HG03280 (cell line): ENCODE results near the gene KDM2A.
"Not testable (repeated sequence)": the region's sequence is repeated elsewhere in the genome, so short reads cannot be mapped to it uniquely, and the experiment has no call there.

Experiments used
- ATAC-seq: cut with Tn5 transposase; IDR thresholded peaks from one replicate; pipeline ENCODE4 v1.9.1; 2021; ENCODE audit warnings: mild to moderate bottlenecking, moderate library complexity; ENCODE audit not compliant: unreplicated experiment

The KDM2A gene

GRCh38 chr11:67167091-67167490, 48.0 kb downstream of the KDM2A start:
- no peak for ATAC-seq

DNA sequence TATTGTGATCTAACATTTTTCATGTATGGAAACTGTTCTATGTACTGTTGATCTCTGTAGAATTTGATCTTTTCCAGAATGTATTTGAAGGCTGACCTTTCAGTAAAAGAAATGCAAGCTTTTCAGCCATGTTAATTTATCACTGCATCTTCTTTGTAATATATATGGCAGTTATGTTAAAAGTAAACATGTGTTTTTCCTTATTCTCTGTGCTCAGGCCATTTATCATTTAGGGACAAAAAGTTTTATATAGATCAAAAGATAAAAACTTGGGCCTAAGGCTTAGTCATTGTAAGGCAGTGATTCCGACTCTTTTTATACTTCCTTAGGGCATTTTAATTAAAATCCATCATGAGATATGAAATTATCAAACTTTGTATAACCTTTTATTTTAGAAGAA, 48.7 kb downstream of the KDM2A start:
- no peak for ATAC-seq

DNA sequence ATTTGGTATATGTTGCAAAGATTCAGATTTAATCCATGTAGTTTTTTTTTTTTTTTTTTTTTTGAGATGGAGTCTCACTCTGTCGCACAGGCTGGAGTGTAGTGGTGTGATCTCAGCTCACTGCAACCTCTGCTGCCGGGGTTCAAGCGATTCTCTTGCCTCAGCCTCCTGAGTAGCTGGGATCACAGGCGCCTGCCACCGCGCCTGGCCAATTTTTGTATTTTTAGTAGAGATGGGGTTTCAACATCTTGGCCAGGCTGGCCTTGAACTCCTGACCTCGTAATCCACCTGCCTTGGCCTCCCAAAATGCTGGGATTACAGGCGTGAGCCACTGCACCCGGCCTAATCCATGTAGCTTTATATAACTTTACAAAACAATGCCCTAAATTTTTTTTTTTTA, 49.8 kb downstream of the KDM2A start:
- not testable (repeated sequence) for ATAC-seq

DNA sequence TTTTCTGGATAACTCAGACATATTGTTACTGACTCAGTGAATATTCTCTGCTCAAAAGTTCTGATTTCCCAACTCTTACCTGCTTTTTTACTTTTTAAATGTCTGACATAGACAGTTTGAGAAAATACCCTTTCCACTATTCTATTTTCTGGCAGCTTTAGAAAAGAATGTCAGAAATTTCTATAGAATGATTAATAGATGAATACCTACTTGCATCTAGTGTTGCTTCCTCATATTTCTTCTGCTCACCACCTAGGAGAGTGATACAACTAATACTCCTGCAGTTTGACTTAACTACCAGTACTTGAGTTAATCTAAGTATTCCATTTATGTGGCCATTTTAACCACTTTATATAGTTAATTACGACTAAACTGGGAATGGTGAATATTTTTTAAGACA, 55.2 kb downstream of the KDM2A start:
- no peak for ATAC-seq

DNA sequence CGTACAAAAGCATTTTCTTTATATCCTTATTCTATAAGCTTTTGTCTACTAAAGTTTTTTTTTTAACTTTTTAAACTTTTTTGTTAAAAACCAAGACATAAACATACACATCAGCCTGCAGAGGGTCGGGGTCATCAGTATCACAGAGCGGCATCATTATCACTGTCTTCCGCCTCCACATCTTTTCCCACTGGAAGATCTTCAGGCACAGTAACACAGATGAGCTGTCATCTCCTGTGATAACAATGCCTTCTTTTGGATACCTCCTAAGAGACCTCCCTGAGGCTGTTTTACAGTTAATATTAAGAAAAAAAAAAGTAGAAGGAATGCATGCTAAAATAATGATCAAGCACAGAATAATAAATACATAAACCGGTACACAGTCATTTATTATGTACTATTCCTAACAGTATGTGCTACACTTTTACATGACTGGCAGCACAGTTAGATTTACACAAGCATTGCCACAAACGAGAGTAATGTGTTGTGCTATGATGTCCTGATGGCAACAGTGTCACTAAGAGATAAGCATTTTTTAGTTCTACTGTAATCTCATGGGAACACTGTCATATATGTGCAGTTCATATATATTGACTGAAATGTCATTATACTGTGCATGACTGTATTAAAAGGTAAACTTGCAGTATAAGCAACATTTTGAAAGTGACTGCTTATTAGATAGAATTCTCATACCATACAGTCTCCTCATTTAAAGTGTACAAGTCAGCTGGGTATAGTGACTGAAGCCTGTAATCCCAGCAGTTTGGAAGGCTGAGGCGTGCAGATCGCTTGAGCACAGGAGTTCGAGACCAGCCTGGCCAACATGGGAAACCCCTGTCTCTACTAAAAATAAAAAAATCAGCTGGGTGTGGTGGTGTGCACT, 58.6 kb downstream of the KDM2A start:
- ATAC-seq: no peak

- ATAC-seq: no peak
These were observed 59.4 kb downstream of the KDM2A start for GRCh38 chr11:67178421-67178820.

DNA sequence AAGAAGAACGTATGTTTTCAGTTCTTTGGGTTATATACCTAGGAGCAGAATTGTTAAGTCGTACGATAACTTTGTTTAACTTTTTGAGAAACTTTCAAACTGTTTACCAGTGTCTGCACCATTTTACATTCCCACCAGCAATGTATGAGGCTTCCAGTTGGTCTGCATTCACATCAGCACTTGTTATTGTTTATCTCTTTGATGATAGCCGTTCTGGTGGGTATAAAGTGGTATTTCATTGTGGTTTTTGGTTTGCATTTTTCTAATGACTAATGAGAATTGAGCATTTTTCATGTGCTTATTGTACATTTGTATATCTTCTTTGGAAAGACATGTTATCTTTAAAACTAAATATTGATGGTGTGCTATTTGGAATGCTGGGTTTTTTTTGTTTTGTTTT, 59.8 kb downstream of the KDM2A start:
- ATAC-seq: no peak

DNA sequence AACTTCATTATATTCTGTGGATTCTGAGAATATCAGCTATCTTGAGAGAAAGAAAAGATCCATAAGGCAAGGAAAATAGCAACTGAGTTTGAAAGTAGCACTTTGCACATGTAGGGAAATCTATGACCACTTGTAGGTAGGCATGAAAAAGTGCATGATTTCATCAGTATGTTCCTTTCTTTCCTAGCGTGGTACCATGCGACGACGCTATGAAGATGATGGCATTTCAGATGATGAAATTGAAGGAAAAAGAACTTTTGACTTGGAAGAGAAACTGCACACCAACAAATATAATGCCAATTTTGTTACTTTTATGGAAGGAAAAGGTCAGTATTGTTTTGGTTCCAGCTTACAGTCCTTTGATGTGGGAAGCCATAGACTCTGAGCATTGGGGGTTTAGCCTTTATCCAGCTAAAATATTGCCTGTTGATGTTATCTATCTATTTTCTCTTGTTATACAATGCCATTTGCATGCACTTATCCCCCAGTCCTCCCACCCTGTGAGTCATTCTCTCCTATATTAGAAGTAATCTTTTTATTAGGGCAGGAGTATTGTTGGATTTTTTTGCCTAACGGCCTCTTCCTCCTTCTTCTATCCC, 60.9 kb downstream of the KDM2A start:
- no peak for ATAC-seq

DNA sequence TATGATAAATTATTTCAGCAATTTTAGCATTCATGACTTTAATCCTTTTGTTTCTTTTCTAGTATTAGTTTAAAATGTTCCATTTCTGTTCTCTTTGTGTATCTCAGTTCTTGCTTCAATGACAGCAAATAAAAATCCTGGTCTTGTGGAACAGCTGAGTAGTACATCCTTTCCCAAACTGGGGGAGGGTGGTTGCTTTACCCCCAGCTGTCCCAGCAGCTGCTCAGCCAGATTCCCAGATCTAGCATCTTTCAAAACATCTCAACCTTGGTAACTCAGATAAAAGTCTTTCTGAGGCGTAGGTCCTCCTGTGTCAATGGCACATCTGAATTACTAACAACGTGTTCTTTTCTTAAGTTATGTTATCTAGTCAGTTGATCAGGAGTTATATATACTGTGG, 75.0 kb downstream of the KDM2A start:
- ATAC-seq: no peak

DNA sequence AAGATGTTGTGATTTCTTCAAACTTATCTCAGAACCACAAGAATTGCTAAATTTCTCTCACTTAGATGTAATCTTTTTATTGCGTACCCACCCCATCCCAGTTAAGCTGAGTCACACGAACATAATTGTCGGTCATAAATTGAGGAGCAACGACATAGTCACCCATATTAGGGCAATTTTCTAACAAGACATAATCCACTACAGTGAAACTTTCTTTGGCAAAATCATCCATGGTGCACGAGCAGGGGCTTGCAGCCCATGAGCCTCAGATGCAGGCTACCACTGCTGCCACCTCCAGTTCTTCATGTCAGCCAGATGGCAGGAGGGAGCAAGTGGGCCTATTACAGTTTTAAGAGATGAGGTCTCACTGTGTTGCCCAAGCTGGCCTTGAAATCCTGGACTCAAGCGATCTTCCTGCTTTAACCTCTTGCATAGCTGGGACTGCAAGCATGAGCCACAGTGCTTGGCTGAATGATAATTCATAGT, 77.0 kb downstream of the KDM2A start:
- no peak for ATAC-seq

- no peak for ATAC-seq
These were observed 78.5 kb downstream of the KDM2A start for GRCh38 chr11:67197606-67198005.

DNA sequence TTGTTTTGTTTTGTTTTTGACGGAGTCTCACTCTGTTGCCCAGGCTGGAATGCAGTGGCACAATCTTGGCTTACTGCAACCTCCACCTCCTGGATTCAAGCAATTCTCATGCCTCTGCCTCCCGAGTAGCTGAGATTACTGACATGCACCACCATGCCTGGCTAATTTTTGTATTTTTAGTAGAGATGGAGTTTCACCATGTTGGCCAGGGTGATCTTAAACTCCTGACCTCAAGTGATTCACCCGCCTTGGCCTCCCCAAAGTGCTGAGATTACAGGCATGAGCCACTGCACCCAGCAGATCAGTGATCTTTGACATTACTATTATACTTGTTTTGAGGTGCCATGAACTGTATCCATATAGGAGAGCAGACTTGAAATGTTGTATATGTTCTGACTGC, 79.7 kb downstream of the KDM2A start:
- ATAC-seq: not testable (repeated sequence)

GRCh38 chr11:67199751-67200150, 80.7 kb downstream of the KDM2A start:
- no peak for ATAC-seq

DNA sequence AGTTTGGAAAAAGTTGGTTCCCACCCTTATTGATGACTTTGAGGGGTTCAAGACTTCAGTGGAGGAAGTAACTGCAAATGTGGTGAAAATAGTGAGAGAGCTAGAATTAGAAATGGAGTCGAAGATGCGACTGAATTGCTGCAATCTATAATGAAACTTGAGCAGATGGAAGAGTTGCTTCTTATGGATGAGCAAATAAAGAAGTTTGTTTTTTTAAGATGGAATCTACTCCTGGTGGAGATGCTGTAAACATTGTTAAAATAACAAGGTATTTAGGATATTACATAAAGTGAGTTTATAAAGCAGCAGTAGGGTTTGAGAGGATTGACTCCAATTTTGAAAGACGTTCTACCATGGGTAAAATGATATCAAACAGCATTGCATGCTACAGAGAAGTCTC, 83.0 kb downstream of the KDM2A start:
- ATAC-seq: no peak

DNA sequence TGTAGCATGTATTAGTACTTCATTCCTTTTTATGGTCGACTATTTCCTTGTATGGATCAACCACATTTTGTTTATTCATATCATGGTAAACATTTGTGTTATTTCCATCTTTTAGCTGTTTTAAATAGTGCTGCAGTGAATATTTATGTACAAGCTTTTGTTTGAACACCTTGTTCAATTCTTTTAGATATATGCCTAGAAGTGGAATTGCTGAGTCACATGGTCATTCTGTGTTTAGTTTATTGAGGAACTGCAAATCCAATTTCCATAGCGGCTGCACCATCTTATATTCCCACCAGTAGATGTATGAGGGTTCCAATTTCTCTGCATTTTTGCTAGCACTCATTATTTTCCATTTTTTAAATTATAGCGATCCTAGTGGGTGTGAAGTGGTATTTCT, 85.8 kb downstream of the KDM2A start:
- no peak for ATAC-seq

GRCh38 chr11:67209222-67209621, 90.2 kb downstream of the KDM2A start:
- not testable (repeated sequence) for ATAC-seq

DNA sequence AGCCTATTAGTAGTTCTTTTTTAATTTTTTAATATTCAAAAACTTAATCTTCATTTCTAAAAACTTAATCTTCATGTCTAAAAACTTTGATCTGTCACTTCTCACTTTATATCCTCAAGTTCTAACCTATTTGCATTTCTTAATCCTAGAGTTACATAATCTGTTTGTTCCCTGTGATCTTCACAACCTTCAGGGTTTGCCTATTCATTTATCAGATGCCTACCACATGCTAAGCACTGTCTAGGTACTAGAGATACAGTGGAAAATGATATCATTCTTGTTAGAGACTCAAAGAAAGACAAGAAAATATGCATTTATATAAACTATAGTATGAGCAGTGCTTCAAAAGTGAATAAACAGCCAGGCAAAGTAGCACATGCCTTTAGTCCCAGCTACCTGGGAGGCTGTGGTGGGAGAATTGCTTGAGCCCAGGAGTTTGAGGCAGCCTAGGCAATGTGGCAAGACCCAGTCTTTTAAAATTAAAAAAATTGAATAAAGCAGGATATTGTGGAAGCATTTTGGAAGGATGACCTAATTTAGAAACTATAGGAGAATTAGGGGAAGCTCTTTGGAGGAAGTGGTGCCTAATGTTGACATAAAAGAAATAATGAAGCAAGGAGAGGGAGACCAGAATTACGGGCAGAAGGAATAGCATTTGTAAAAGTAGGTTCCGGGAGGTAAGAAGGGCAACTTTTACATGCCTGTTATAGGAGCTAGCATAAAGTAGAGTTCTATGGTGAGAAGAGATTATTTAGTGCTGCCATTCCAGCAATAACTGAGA, 92.8 kb downstream of the KDM2A start:
- ATAC-seq: no peak

DNA sequence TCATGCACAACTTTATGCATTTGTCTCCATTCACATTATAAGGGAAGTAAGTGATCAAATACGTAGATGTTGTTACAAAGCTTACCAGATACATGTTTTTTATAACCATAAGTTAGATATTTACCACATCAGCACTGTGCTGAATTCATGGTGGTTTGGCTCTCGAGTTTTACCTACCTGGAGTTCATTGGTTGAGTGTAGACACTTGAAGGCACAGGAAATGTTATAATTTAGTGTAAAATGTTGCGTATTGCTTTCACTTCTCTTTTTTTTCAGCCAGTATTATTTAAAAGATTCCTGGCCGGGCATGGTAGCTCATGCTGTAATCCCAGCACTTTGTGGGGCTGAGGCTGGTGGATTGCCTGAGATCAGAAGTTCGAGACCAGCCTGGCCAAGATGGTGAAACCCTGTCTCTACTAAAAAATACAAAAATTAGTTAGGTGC, 94.1 kb downstream of the KDM2A start:
- no peak for ATAC-seq

DNA sequence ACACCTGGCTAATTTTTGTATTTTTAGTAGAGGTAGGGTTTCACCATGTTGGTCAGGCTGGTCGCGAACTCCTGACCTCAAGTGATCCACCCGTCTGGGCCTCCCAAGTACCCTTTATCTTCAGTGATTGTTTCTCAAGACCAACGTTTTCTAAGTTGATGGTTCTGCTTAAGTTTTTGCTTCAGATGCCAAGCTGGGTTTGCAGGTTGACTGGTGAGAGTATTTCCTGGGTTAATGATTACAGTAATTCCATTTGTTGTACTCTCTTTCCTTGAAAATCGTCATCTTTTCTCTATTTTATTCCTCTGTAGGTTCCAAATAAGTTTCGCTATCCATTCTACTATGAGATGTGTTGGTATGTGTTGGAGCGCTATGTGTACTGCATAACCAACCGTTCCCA, 108.7 kb downstream of the KDM2A start:
- ATAC-seq: no peak

GRCh38 chr11:67230406-67230805, 111.3 kb downstream of the KDM2A start:
- no peak for ATAC-seq

DNA sequence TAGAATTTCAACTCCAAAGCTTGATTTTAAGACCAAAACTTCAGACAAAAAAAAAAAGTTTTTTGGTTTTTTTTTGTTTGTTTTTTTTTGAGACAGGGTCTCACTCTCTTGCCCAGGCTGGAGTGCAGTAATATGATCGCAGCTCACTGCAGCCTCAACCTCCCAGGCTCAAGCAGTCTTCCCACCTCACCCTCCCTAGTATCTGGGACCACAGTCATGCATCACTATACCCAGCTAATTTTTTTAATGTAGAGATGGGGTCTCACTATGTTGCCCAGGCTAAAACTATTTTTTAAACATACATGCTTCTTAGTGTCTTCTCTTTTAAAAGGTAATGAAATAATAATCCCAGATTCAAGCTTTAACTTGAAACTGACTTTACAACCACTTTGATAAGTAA, 111.8 kb downstream of the KDM2A start:
- ATAC-seq: no peak
